Fibroblast of lung (primary cell): ENCODE measurements around the gene LINC00237.

Experiments
- EZH2 ChIP-seq: IDR thresholded peaks from 2 replicates; pipeline ENCODE4 v1.5.1; 2012; ENCODE audit warnings: low read length, control low read depth, mild to moderate bottlenecking; ENCODE audit errors: missing control alignments
- TF ChIP-seq, protein P1 (sequence below), 2 donors: IDR thresholded peaks in 1 of 2; conservative IDR thresholded peaks in 1 of 2; 1 replicate in 1 of 2; 2 replicates in 1 of 2; pipeline ENCODE4 v1.5.1; 2011 to 2012; ENCODE audit warnings: low read length in 2 of 2, control low read depth in 1 of 2, inconsistent platforms in 1 of 2, low read depth in 1 of 2, mild to moderate bottlenecking in 1 of 2

DNA sequence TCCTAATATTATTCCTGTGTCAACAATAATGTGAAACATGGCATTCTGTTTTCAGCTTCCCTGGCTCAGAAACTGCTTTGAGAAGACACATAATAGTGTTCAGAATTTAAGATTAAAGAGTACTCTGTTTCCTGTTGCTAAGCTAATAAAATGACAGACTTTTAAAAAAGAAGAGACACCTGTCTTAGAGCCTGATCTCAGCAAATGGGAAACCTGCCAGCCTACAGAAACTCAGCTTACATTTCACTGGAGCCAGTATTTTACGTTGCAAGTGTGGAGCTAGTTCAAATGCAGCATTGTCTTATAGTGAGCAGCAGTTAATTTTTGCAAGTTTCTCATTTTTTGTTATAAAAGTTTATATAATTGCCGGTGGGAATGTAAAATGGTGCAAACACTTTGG lies 48.5 kb upstream of the LINC00237 start:
- TF ChIP-seq, protein P1, sequence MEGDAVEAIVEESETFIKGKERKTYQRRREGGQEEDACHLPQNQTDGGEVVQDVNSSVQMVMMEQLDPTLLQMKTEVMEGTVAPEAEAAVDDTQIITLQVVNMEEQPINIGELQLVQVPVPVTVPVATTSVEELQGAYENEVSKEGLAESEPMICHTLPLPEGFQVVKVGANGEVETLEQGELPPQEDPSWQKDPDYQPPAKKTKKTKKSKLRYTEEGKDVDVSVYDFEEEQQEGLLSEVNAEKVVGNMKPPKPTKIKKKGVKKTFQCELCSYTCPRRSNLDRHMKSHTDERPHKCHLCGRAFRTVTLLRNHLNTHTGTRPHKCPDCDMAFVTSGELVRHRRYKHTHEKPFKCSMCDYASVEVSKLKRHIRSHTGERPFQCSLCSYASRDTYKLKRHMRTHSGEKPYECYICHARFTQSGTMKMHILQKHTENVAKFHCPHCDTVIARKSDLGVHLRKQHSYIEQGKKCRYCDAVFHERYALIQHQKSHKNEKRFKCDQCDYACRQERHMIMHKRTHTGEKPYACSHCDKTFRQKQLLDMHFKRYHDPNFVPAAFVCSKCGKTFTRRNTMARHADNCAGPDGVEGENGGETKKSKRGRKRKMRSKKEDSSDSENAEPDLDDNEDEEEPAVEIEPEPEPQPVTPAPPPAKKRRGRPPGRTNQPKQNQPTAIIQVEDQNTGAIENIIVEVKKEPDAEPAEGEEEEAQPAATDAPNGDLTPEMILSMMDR (conservative IDR thresholded peaks at IDR 0.05 in 1 of 2, IDR thresholded peaks at IDR 0.05 in 1 of 2; ENCODE audit: low read depth in 1 of 2, low read length in 2 of 2) = no peak
- TF ChIP-seq EZH2 = no peak
